GM23338 (cell line): Measurements from ENCODE around the gene OPN1SW.

Experiments used
- CREB1 ChIP-seq: fragments of 250-450 bp; sonication (Bioruptor Pico); IDR thresholded peaks from 2 replicates; pipeline ENCODE4 v1.5.0; 2020; ENCODE audit warnings: low read depth, mild to moderate bottlenecking, moderate library complexity
- CTCF ChIP-seq, 2 experiments: fragments of 200-600 bp in 1 of 2; sonication (generic) in 1 of 2; conservative IDR thresholded peaks; 2 replicates each; pipeline versions ENCODE4 v1.5.1 to v1.6.1; 2016 to 2017; ENCODE audit warnings: antibody characterized with exemption in 2 of 2, low read depth in 2 of 2, mild to moderate bottlenecking in 2 of 2, moderate library complexity in 1 of 2
- ETS1 ChIP-seq: IDR thresholded peaks from 2 replicates; pipeline ENCODE4 v1.6.1; 2016; ENCODE audit warnings: antibody characterized with exemption
- EZH2 ChIP-seq: fragments of 200-600 bp; sonication (generic); IDR thresholded peaks from one replicate; pipeline ENCODE4 v1.8.0; 2017; ENCODE audit warnings: antibody characterized with exemption, mild to moderate bottlenecking, low read depth; ENCODE audit not compliant: unreplicated experiment
- EZH2phosphoT487 ChIP-seq: fragments of 200-600 bp; sonication (generic); IDR thresholded peaks from one replicate; pipeline ENCODE4 v1.8.1; 2018; ENCODE audit warnings: antibody characterized with exemption; ENCODE audit not compliant: unreplicated experiment
- JUNB ChIP-seq: IDR thresholded peaks from one replicate; pipeline ENCODE4 v1.6.1; 2016; ENCODE audit warnings: antibody characterized with exemption; ENCODE audit not compliant: unreplicated experiment
- NANOG ChIP-seq: IDR thresholded peaks from 2 replicates; pipeline ENCODE4 v1.6.1; 2016; ENCODE audit warnings: antibody characterized with exemption, borderline replicate concordance
- POLR2AphosphoS5 ChIP-seq: IDR thresholded peaks from 2 replicates; pipeline ENCODE4 v1.6.1; 2016; ENCODE audit warnings: antibody characterized with exemption, low read depth
- STAT1 ChIP-seq: IDR thresholded peaks from one replicate; pipeline ENCODE4 v1.6.1; 2016; ENCODE audit warnings: antibody characterized with exemption; ENCODE audit not compliant: unreplicated experiment
- ZNF114 ChIP-seq: fragments of 250-450 bp; sonication (Bioruptor Pico); IDR thresholded peaks from 2 replicates; pipeline ENCODE4 v1.5.0; 2020; ENCODE audit warnings: mild to moderate bottlenecking, moderate library complexity
- ZNF331 ChIP-seq: fragments of 250-450 bp; sonication (Bioruptor Pico); IDR thresholded peaks from 2 replicates; pipeline ENCODE4 v1.5.0; 2020; ENCODE audit warnings: low read depth, mild to moderate bottlenecking, moderate library complexity
- TF ChIP-seq, protein P1 (sequence below): IDR thresholded peaks from one replicate; pipeline ENCODE4 v1.6.1; 2018; ENCODE audit warnings: antibody characterized with exemption; ENCODE audit not compliant: unreplicated experiment
- TF ChIP-seq, protein P2 (sequence below): fragments of 250-450 bp; sonication (Bioruptor Pico); IDR thresholded peaks from 2 replicates; pipeline ENCODE4 v1.5.0; 2020; ENCODE audit warnings: mild to moderate bottlenecking, moderate library complexity

- TF ChIP-seq POLR2AphosphoS5 (no peak), JUNB (no peak), CTCF (conservative IDR thresholded peaks at IDR 0.05; ENCODE audit: low read depth in 2 of 2) (no peak), STAT1 (no peak), EZH2phosphoT487 (no peak), EZH2 (no peak), ETS1 (no peak), CREB1 (CRISPR knock-in tag) (no peak), NANOG (no peak), ZNF114 (no peak), ZNF331 (CRISPR knock-in tag) (no peak)
- TF ChIP-seq, protein P1, sequence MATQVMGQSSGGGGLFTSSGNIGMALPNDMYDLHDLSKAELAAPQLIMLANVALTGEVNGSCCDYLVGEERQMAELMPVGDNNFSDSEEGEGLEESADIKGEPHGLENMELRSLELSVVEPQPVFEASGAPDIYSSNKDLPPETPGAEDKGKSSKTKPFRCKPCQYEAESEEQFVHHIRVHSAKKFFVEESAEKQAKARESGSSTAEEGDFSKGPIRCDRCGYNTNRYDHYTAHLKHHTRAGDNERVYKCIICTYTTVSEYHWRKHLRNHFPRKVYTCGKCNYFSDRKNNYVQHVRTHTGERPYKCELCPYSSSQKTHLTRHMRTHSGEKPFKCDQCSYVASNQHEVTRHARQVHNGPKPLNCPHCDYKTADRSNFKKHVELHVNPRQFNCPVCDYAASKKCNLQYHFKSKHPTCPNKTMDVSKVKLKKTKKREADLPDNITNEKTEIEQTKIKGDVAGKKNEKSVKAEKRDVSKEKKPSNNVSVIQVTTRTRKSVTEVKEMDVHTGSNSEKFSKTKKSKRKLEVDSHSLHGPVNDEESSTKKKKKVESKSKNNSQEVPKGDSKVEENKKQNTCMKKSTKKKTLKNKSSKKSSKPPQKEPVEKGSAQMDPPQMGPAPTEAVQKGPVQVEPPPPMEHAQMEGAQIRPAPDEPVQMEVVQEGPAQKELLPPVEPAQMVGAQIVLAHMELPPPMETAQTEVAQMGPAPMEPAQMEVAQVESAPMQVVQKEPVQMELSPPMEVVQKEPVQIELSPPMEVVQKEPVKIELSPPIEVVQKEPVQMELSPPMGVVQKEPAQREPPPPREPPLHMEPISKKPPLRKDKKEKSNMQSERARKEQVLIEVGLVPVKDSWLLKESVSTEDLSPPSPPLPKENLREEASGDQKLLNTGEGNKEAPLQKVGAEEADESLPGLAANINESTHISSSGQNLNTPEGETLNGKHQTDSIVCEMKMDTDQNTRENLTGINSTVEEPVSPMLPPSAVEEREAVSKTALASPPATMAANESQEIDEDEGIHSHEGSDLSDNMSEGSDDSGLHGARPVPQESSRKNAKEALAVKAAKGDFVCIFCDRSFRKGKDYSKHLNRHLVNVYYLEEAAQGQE: no peak
- TF ChIP-seq, protein P2, sequence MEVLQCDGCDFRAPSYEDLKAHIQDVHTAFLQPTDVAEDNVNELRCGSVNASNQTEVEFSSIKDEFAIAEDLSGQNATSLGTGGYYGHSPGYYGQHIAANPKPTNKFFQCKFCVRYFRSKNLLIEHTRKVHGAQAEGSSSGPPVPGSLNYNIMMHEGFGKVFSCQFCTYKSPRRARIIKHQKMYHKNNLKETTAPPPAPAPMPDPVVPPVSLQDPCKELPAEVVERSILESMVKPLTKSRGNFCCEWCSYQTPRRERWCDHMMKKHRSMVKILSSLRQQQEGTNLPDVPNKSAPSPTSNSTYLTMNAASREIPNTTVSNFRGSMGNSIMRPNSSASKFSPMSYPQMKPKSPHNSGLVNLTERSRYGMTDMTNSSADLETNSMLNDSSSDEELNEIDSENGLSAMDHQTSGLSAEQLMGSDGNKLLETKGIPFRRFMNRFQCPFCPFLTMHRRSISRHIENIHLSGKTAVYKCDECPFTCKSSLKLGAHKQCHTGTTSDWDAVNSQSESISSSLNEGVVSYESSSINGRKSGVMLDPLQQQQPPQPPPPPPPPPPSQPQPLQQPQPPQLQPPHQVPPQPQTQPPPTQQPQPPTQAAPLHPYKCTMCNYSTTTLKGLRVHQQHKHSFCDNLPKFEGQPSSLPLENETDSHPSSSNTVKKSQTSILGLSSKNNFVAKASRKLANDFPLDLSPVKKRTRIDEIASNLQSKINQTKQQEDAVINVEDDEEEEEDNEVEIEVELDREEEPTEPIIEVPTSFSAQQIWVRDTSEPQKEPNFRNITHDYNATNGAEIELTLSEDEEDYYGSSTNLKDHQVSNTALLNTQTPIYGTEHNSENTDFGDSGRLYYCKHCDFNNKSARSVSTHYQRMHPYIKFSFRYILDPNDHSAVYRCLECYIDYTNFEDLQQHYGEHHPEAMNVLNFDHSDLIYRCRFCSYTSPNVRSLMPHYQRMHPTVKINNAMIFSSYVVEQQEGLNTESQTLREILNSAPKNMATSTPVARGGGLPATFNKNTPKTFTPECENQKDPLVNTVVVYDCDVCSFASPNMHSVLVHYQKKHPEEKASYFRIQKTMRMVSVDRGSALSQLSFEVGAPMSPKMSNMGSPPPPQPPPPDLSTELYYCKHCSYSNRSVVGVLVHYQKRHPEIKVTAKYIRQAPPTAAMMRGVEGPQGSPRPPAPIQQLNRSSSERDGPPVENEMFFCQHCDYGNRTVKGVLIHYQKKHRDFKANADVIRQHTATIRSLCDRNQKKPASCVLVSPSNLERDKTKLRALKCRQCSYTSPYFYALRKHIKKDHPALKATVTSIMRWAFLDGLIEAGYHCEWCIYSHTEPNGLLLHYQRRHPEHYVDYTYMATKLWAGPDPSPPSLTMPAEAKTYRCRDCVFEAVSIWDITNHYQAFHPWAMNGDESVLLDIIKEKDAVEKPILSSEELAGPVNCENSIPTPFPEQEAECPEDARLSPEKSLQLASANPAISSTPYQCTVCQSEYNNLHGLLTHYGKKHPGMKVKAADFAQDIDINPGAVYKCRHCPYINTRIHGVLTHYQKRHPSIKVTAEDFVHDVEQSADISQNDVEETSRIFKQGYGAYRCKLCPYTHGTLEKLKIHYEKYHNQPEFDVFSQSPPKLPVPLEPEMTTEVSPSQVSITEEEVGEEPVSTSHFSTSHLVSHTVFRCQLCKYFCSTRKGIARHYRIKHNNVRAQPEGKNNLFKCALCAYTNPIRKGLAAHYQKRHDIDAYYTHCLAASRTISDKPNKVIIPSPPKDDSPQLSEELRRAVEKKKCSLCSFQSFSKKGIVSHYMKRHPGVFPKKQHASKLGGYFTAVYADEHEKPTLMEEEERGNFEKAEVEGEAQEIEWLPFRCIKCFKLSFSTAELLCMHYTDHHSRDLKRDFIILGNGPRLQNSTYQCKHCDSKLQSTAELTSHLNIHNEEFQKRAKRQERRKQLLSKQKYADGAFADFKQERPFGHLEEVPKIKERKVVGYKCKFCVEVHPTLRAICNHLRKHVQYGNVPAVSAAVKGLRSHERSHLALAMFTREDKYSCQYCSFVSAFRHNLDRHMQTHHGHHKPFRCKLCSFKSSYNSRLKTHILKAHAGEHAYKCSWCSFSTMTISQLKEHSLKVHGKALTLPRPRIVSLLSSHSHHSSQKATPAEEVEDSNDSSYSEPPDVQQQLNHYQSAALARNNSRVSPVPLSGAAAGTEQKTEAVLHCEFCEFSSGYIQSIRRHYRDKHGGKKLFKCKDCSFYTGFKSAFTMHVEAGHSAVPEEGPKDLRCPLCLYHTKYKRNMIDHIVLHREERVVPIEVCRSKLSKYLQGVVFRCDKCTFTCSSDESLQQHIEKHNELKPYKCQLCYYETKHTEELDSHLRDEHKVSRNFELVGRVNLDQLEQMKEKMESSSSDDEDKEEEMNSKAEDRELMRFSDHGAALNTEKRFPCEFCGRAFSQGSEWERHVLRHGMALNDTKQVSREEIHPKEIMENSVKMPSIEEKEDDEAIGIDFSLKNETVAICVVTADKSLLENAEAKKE: no peak
Measured at GRCh38 chr7:128781851-128782250, 6.3 kb upstream of the OPN1SW start.
